Esophagus squamous epithelium (tissue), 5 donors: ENCODE measurements around the gene NETO1. TPM values are rescaled to one million over a fixed set of nuclear protein-coding genes. Genes with fewer than 3 reads are reported as not detected.
A peak's percentile ranks its signal among the peaks of the same experiment; 100 is the strongest.

ENCODE experiments used
- DNase-seq: peaks from one replicate; lab custom pipeline; 2025; lab: John Stamatoyannopoulos, UW
- H3K27ac ChIP-seq, 4 donors: fragments of 200-600 bp; sonication (generic); one replicate each; pipeline ENCODE4 v1.5.1; 2016 to 2019; ENCODE audit warnings: mild to moderate bottlenecking in 1 of 4
- H3K27me3 ChIP-seq, 4 donors: fragments of 200-600 bp; sonication (generic); 1 replicate in 3 of 4; 2 replicates in 1 of 4; pipeline versions ENCODE4 v1.5.1 to v1.6.0; 2017 to 2021; ENCODE audit warnings: antibody characterized with exemption in 1 of 4
- H3K36me3 ChIP-seq, 3 donors: fragments of 200-600 bp; sonication (generic); one replicate each; pipeline ENCODE4 v1.5.1; 2016 to 2019
- H3K4me1 ChIP-seq, 3 donors: fragments of 200-600 bp; sonication (generic); one replicate each; pipeline ENCODE4 v1.5.1; 2017 to 2019
- H3K4me3 ChIP-seq, 4 donors: fragments of 200-600 bp; sonication (generic); 1 replicate in 3 of 4; 2 replicates in 1 of 4; pipeline ENCODE4 v1.5.1; 2016 to 2019; ENCODE audit warnings: mild to moderate bottlenecking in 2 of 4, moderate library complexity in 1 of 4
- H3K9me3 ChIP-seq, 3 donors: fragments of 200-600 bp; sonication (generic); one replicate each; pipeline ENCODE4 v1.5.1; 2016 to 2019
- CTCF ChIP-seq, 6 experiments: fragments of 450-650 bp in 4 of 6; fragments of 200-600 bp in 2 of 6; sonication (generic) in 2 of 6; IDR thresholded peaks; one replicate each; pipeline ENCODE4 v1.5.1; 2016 to 2019; ENCODE audit warnings: antibody characterized with exemption in 6 of 6, mild to moderate bottlenecking in 4 of 6, moderate library complexity in 4 of 6
- POLR2A ChIP-seq, 4 donors: fragments of 450-650 bp; IDR thresholded peaks; one replicate each; pipeline ENCODE4 v1.6.1; 2017; ENCODE audit warnings: antibody characterized with exemption in 4 of 4, mild to moderate bottlenecking in 4 of 4, moderate library complexity in 3 of 4
- WGBS, 2 donors: methylation state at CpG; one replicate each; pipeline ENCODE4 v1.1.5; 2018; 5-methylcytosine and 5-hydroxymethylcytosine counted together
- intact Hi-C: fragments of 100-400 bp; cut with DNase I; formaldehyde crosslinking; loops from one replicate; pipeline ENCODE4 v1.15.0; 2022
- total RNA-seq, 4 donors: library from RNA; depleted of rRNA; stranded (reverse); fragments of >200 nt; gene quantifications; one replicate each; pipeline ENCODE4 v1.1.0, GENCODE V29; 2016
- donor health status: DM: yes; HTN: yes; CAD: no.

NETO1 gene
- under 1 TPM in 1 of 4 donors, not detected in 3; 0.76 TPM for total RNA-seq

- peaks cover 0 to 58% (median 2%) of the 10 kb centered on the region in 4 donors for H3K27me3 ChIP-seq
- no peak for TF ChIP-seq POLR2A (IDR thresholded peaks at IDR 0.05)
- no peak for TF ChIP-seq CTCF (IDR thresholded peaks at IDR 0.05)
- intact Hi-C loops, result no loop called here
- DNase-seq, result no peak
- H3K4me1 ChIP-seq, result peaks cover 0 to 29% (median 6%) of the 10 kb centered on the region in 3 donors
- H3K27ac ChIP-seq, result no peak within 1 kb of the TSS
- H3K4me3 ChIP-seq, result peak within 1 kb of the TSS in 3 of 4 donors; percentile 3 to 52 (median 27)
- no peaks in the 10 kb centered on the region for H3K36me3 ChIP-seq
- no peaks in the 10 kb centered on the region for H3K9me3 ChIP-seq
- WGBS, 2 donors, result 7 to 21% methylated on average over 8 to 21 of the region's 85 CpGs
These were observed at the start of gene NETO1 for GRCh38 chr18:72867746-72868584. TSS of gene NETO1 (minus strand) at chr18:72867987. CDS start at chr18:72867291, 696 bp downstream.

- no peak overlapping the region for H3K4me3 ChIP-seq
- 76 to 78% methylated on average over 5 of the region's 5 CpGs for WGBS, 2 donors
- H3K9me3 ChIP-seq, result no peaks in the 10 kb centered on the region
- TF ChIP-seq POLR2A (IDR thresholded peaks at IDR 0.05) (no peak), CTCF (IDR thresholded peaks at IDR 0.05) (no peak)
- H3K27ac ChIP-seq, result no peak overlapping the region
- H3K4me1 ChIP-seq, result no peaks in the 10 kb centered on the region
- no peaks in the 10 kb centered on the region for H3K36me3 ChIP-seq
- intact Hi-C loops, result no loop called here
- no peaks in the 10 kb centered on the region for H3K27me3 ChIP-seq
- no peak for DNase-seq
These were observed 42.3 kb upstream of the NETO1 start for GRCh38 chr18:72910045-72910444.

- 33 to 45% methylated on average over 2 of the region's 2 CpGs for WGBS, 2 donors
These were observed 40.4 kb upstream of the NETO1 start for GRCh38 chr18:72908181-72908580.

GRCh38 chr18:72903033-72903432 is 35.2 kb upstream of the NETO1 start:
- intact Hi-C loops, result no loop called here
- no peak for TF ChIP-seq POLR2A (IDR thresholded peaks at IDR 0.05)
- TF ChIP-seq CTCF (IDR thresholded peaks at IDR 0.05), result no peak
- DNase-seq, result no peak
- H3K4me1 ChIP-seq, result no peaks in the 10 kb centered on the region
- H3K36me3 ChIP-seq, result no peaks in the 10 kb centered on the region
- H3K4me3 ChIP-seq, result no peak overlapping the region
- 54 to 75% methylated on average over 2 of the region's 2 CpGs for WGBS, 2 donors
- no peaks in the 10 kb centered on the region for H3K9me3 ChIP-seq
- no peaks in the 10 kb centered on the region for H3K27me3 ChIP-seq
- H3K27ac ChIP-seq, result no peak overlapping the region

More at GRCh38 chr18:72908181-72908580, 40.4 kb upstream of the NETO1 start:
- Histone ChIP-seq H3K9me3 (no peaks in the 10 kb centered on the region), H3K4me1 (no peaks in the 10 kb centered on the region), H3K27me3 (no peaks in the 10 kb centered on the region), H3K36me3 (no peaks in the 10 kb centered on the region), H3K4me3 (no peak overlapping the region), H3K27ac (no peak overlapping the region)
- TF ChIP-seq CTCF (IDR thresholded peaks at IDR 0.05) (no peak), POLR2A (IDR thresholded peaks at IDR 0.05) (no peak)
- DNase-seq, result no peak
- intact Hi-C loops, result no loop called here

GRCh38 chr18:72899338-72899737 is 31.6 kb upstream of the NETO1 start:
- intact Hi-C loops, result no loop called here
- no peak for DNase-seq
- 35 to 42% methylated on average over 4 of the region's 4 CpGs for WGBS, 2 donors
- no peak for TF ChIP-seq CTCF (IDR thresholded peaks at IDR 0.05)
- TF ChIP-seq POLR2A (IDR thresholded peaks at IDR 0.05), result no peak
- no peaks in the 10 kb centered on the region for H3K9me3 ChIP-seq
- H3K4me1 ChIP-seq, result no peaks in the 10 kb centered on the region
- no peak overlapping the region for H3K4me3 ChIP-seq
- H3K27me3 ChIP-seq, result no peaks in the 10 kb centered on the region
- no peaks in the 10 kb centered on the region for H3K36me3 ChIP-seq
- H3K27ac ChIP-seq, result no peak overlapping the region
